Nephron progenitor cell (in vitro differentiated cells): ENCODE results near the gene OR6S1.

Experiments
- DNase-seq: peaks from one replicate; pipeline ENCODE4 v3.0.0; 2021
- H3K27ac Mint-ChIP-seq: 2 replicates; pipeline ENCODE4 v1.8.0; 2021; ENCODE audit warnings: mild to moderate bottlenecking, moderate library complexity, mixed read lengths
- H3K27me3 Mint-ChIP-seq: 2 replicates; pipeline ENCODE4 v1.8.0; 2021; ENCODE audit warnings: mild to moderate bottlenecking, low read depth, mixed read lengths; ENCODE audit not compliant: poor library complexity
- H3K36me3 Mint-ChIP-seq: 2 replicates; pipeline ENCODE4 v1.8.0; 2021; ENCODE audit warnings: low read depth, mixed read lengths
- H3K4me1 Mint-ChIP-seq: 2 replicates; pipeline ENCODE4 v1.8.0; 2021; ENCODE audit warnings: mixed read lengths
- H3K4me3 Mint-ChIP-seq: 2 replicates; pipeline ENCODE4 v1.8.0; 2021; ENCODE audit warnings: mild to moderate bottlenecking, moderate library complexity, mixed read lengths
- H3K9me3 Mint-ChIP-seq: 2 replicates; pipeline ENCODE4 v1.8.0; 2021; ENCODE audit warnings: mild to moderate bottlenecking, moderate library complexity, mixed read lengths
- TF ChIP-seq, protein P1 (sequence below): fragments of 200-600 bp; sonication (generic); IDR thresholded peaks from 2 replicates; pipeline ENCODE4 v1.5.0; 2021; ENCODE audit warnings: antibody characterized with exemption

Gene OR6S1

DNA sequence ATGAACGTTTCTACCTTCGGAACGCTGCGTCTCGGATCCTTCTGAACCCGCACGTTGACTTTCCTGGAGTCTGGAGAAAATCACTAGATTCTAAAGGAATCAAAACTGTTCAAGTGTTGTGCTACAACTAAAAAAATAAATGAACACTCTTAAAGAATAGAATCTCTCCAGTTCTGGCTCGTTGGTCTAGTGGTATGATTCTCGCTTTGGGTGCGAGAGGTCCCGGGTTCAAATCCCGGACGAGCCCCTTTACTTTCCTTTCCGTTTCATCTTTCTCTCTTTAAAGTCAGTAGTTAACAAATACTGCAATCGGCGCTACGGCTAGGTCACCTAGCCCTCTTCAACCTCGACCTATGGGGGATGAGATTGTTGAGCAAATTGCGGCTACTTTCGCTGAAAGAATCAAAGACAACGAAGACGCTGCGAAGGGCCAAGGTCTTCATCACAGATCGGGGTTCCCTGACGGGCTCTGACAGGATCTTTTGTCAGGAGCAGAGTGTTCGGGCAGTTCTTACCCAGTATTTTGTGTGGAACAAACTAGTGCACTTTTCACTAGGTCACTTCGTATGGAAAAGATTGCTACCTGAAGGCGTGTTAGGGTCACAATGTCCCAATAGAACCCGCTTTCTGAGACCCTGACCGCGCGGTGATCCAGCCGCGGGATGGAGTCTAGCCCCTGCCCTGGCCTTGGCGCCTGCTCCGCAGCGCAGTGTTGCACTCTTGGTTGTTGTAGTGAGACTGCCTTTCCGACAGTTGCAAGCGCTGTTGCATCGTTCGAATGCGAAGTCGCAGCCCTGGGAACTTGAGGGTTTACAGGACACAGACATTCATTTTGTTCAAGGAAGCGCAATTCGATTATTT is 8.4 kb downstream of the OR6S1 start:
- TF ChIP-seq, protein P1, sequence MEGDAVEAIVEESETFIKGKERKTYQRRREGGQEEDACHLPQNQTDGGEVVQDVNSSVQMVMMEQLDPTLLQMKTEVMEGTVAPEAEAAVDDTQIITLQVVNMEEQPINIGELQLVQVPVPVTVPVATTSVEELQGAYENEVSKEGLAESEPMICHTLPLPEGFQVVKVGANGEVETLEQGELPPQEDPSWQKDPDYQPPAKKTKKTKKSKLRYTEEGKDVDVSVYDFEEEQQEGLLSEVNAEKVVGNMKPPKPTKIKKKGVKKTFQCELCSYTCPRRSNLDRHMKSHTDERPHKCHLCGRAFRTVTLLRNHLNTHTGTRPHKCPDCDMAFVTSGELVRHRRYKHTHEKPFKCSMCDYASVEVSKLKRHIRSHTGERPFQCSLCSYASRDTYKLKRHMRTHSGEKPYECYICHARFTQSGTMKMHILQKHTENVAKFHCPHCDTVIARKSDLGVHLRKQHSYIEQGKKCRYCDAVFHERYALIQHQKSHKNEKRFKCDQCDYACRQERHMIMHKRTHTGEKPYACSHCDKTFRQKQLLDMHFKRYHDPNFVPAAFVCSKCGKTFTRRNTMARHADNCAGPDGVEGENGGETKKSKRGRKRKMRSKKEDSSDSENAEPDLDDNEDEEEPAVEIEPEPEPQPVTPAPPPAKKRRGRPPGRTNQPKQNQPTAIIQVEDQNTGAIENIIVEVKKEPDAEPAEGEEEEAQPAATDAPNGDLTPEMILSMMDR: no peak
- peaks cover 87% of the 10 kb centered on the region for H3K27me3 Mint-ChIP-seq
- H3K9me3 Mint-ChIP-seq: peaks cover 32% of the 10 kb centered on the region
- DNase-seq: peak; percentile 73
- H3K27ac Mint-ChIP-seq: peak overlapping the region; percentile 39
- H3K4me3 Mint-ChIP-seq: peak overlapping the region; percentile 91
- H3K4me1 Mint-ChIP-seq: peaks cover 28% of the 10 kb centered on the region
- no peaks in the 10 kb centered on the region for H3K36me3 Mint-ChIP-seq

DNA sequence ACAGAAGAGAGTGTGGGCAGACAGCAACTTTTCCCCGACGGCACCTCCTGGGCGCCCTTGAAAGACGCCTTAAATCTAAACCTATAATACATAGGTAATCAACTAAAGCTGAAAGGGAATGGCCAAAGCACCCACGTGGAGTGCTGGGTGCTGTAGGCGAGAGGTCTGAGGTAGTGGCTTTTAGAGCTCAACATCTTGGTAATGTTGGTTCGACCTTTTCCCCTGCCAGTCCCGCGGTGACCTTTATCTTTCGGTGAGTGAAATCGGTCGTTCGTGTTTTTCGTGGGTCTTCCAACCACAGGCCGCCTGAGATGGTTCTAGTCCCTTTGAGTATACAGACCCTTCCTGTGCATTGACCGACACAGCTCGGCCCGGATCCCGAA is 9.1 kb downstream of the OR6S1 start:
- TF ChIP-seq, protein P1: no peak
- no peak for DNase-seq
- no peaks in the 10 kb centered on the region for H3K36me3 Mint-ChIP-seq
- H3K9me3 Mint-ChIP-seq: peaks cover 32% of the 10 kb centered on the region
- H3K27me3 Mint-ChIP-seq: peaks cover 90% of the 10 kb centered on the region
- H3K4me3 Mint-ChIP-seq: peak overlapping the region; percentile 91
- no peak overlapping the region for H3K27ac Mint-ChIP-seq
- H3K4me1 Mint-ChIP-seq: peaks cover 34% of the 10 kb centered on the region

GRCh38 chr14:20631880-20632389 is 9.6 kb downstream of the OR6S1 start:
- Mint-ChIP-seq H3K9me3 (peaks cover 32% of the 10 kb centered on the region), H3K4me3 (peak overlapping the region; percentile 91), H3K4me1 (peaks cover 39% of the 10 kb centered on the region), H3K36me3 (no peaks in the 10 kb centered on the region), H3K27ac (no peak overlapping the region), H3K27me3 (peaks cover 92% of the 10 kb centered on the region)
- TF ChIP-seq, protein P1: no peak
- peak; percentile 56 for DNase-seq

DNA sequence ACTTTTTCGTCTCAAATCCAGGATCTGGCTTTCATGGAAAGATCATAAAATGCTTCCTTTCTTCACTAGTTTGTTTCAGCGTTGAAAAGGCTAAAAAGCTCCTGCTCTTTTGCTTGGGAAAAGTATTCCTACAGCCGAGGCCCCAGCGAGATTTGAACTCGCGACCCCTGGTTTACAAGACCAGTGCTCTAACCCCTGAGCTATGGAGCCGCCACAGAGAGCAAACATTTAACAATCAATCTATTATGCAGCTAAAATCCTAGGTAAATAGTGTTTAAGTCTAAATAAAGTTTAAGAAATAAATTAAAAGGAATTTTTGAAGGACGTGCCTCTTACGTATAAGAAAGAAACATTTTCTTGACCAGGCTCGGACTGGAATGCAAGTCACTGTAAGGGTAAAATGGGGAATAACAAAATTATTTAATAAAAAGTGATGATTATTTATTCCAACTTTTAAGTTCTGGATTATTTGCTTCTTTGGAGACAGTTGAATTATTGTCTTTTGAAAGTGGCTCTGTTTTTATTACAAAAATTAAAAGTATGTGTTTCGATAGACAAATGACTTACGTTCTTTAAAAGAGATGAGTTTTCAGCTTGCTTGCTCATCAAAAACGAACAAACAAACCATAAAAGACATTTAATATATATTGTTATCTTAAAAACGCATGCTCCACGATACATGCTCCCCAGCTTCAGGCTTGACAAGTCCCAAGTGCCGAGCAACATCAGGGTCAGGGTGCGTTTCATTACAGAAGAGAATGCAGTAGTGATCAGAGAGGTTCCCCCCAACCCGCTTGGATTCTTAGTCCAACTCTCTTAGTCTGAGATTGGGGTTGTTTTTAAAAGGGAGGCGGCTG is 10.2 kb downstream of the OR6S1 start:
- no peaks in the 10 kb centered on the region for H3K36me3 Mint-ChIP-seq
- TF ChIP-seq, protein P1: no peak
- H3K27ac Mint-ChIP-seq: no peak overlapping the region
- H3K27me3 Mint-ChIP-seq: peaks cover 94% of the 10 kb centered on the region
- DNase-seq: peak; percentile 75
- H3K9me3 Mint-ChIP-seq: peaks cover 31% of the 10 kb centered on the region
- H3K4me1 Mint-ChIP-seq: peaks cover 46% of the 10 kb centered on the region
- peak overlapping the region; percentile 91 for H3K4me3 Mint-ChIP-seq

GRCh38 chr14:20630340-20631022 is 11.0 kb downstream of the OR6S1 start:
- peak; percentile 46 for DNase-seq
- Mint-ChIP-seq H3K36me3 (no peaks in the 10 kb centered on the region), H3K27me3 (peaks cover 94% of the 10 kb centered on the region), H3K27ac (no peak overlapping the region), H3K4me1 (peaks cover 52% of the 10 kb centered on the region), H3K4me3 (peak overlapping the region; percentile 91), H3K9me3 (peaks cover 23% of the 10 kb centered on the region)
- TF ChIP-seq, protein P1: no peak
